Kidney epithelial cell (primary cell): ENCODE data around the gene C1QTNF1. TPM values are rescaled to one million over a fixed set of nuclear protein-coding genes. Genes with fewer than 3 reads are reported as not detected.
A peak's percentile ranks its signal among the peaks of the same experiment; 100 is the strongest.

Experiments
- DNase-seq: peaks from one replicate; pipeline ENCODE4 v3.0.0-alpha.2; 2010; ENCODE audit warnings: low read depth
- H3K27me3 ChIP-seq: 2 replicates; pipeline ENCODE4 v1.6.0; 2011; ENCODE audit warnings: low read length; ENCODE audit not compliant: control insufficient read depth, insufficient read depth
- H3K36me3 ChIP-seq: 2 replicates; pipeline ENCODE4 v1.5.1; 2011; ENCODE audit warnings: low read length; ENCODE audit not compliant: control insufficient read depth, insufficient read depth
- H3K4me3 ChIP-seq: 2 replicates; pipeline ENCODE4 v1.5.1; 2011; ENCODE audit warnings: low read depth, mild to moderate bottlenecking, control low read depth, low read length
- total RNA-seq: library from RNA; depleted of rRNA; stranded (reverse); fragments of >200 nt; gene quantifications from 2 replicates; pipeline ENCODE4 v1.2.3, GENCODE V29; 2015
- TF ChIP-seq, protein P1 (sequence below): IDR thresholded peaks from 2 replicates; pipeline ENCODE4 v1.5.1; 2011; ENCODE audit warnings: mild to moderate bottlenecking, moderate library complexity, low read length, control low read depth, inconsistent platforms; ENCODE audit not compliant: insufficient read depth, poor library complexity, severe bottlenecking

Gene C1QTNF1
- total RNA-seq, 1 donor from 2014 or later, result 4.6 TPM

DNA sequence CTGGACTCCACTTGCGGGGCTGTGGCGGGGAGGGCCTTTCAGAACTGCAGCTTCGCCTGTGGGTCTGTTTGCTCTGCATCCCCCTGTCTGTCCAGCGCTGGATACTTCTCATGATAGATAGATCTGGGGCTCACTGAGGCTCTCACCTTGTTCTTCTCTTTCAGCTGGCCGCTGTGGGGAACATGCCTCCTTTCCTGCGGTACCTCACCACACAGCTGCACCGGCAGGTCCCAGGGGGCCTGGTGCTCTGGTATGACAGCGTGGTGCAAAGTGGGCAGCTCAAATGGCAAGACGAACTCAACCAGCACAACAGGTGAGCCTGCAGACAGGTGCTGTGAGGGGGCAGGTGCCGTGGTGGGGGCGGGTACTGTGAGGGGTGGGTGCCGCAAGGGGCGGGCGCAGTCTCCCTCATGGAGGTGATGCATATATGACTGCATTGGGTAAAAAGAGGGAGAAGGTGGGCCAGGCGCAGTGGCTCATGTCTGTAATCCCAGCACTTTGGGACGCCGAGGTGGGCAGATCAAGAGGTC lies 56.9 kb downstream of the C1QTNF1 start:
- H3K36me3 ChIP-seq, result no peaks in the 10 kb centered on the region
- TF ChIP-seq, protein P1, sequence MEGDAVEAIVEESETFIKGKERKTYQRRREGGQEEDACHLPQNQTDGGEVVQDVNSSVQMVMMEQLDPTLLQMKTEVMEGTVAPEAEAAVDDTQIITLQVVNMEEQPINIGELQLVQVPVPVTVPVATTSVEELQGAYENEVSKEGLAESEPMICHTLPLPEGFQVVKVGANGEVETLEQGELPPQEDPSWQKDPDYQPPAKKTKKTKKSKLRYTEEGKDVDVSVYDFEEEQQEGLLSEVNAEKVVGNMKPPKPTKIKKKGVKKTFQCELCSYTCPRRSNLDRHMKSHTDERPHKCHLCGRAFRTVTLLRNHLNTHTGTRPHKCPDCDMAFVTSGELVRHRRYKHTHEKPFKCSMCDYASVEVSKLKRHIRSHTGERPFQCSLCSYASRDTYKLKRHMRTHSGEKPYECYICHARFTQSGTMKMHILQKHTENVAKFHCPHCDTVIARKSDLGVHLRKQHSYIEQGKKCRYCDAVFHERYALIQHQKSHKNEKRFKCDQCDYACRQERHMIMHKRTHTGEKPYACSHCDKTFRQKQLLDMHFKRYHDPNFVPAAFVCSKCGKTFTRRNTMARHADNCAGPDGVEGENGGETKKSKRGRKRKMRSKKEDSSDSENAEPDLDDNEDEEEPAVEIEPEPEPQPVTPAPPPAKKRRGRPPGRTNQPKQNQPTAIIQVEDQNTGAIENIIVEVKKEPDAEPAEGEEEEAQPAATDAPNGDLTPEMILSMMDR, result no peak
- H3K27me3 ChIP-seq, result no peaks in the 10 kb centered on the region
- DNase-seq, result no peak
- H3K4me3 ChIP-seq, result no peak overlapping the region

DNA sequence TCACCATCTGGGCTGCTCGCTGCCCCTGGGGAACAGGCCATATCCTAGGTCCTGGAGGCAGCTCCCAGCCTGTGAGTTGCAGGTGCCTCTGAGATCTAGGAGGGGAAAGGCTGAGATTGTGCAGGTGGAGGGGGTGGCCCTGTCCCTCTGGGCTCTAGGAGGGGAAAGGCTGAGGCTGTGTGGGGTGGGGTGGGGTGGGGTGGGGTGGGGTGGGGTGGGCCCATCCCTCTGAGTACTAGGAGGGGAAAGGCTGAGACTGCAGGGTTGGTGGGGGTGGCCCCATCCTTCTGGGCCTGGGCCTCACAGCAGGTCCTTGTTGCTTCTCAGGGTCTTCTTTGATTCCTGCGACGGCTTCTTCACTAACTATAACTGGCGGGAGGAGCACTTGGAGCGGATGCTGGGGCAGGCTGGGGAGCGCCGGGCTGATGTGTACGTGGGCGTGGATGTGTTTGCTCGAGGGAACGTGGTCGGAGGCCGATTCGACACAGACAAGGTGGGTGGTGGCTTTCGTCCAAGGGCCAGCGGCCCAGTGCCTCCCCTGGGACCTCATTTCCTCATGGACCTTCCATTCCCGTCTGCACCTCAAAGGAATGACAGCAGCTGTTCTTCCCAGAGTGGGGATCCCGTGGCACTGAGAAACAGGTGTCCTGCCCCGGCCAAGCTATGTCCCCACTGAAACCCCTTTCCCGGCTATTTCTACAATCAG lies 57.8 kb downstream of the C1QTNF1 start:
- Histone ChIP-seq H3K27me3 (no peaks in the 10 kb centered on the region), H3K4me3 (no peak overlapping the region), H3K36me3 (no peaks in the 10 kb centered on the region)
- DNase-seq, result no peak
- TF ChIP-seq, protein P1, result no peak

DNA sequence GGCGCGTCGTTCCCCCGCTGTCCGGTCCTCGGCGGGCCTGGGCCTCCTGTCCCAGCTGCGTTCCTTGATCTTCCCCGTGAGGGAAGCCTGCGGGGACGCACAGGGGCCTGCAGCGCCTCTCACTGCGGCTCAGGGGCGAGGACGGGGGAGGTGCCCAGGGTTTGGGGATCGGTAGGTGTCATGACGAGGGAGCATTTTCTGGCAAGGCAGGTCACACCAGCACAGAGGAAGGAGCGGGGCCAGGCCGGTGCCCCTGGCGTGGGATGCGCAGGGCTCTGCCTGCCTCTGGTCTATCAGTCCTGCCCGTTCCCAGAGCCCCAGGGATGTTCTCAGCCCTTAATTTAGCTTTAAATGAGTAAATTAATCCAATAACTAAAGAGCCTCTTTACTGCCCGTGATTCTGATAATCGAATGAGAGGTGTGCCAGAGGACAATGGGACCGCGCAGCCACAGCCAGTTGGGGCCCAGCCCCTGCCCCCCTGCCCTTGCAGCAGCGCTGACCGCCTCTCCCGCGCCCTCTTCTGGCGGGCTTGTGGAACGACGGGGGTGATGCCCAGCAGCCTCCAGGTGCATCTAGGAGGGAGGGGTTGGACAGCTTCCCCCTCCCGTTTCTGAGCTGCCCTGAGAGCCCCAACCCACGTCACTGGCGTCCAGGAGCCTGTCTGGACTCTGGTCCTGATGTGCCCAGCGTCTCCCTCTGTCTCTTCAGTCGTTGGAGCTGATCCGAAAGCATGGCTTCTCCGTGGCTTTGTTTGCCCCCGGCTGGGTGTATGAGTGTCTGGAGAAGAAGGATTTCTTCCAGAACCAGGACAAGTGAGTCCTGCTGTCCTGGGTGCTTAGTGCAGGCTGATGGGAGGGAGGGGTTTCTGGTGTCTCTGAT lies 58.6 kb downstream of the C1QTNF1 start:
- no peak for DNase-seq

DNA sequence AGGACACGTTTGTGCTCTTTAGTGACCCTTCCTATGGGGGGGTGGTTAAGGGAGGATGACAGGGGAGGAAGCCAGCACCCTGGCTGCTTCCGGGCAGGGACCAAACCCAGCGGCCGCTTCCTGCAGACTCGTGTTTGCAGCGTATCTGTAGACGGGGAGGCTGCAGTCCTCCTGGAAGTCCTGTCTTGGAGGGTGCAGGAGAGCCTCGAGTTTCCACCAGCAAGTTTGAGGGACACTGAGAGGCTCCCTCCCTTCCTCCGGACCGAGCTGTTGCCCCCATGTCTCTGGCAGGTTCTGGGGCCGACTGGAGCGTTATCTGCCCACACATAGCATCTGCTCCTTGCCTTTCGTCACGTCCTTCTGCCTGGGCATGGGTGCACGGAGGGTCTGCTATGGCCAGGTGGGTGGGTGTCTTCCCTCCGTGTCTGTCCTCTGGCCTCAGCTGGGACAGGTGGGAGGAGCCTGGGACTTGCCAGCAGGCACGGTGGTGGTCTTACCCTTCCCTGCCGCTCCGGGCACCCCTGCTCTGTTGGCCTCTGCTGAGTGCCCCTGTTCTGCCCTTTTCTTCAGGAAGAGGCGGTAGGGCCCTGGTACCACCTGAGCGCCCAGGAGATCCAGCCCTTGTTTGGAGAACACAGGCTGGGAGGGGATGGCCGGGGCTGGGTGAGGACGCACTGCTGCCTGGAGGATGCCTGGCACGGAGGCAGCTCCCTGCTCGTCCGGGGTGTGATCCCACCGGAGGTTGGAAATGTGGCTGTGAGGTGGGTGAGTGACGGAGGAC lies 59.4 kb downstream of the C1QTNF1 start:
- H3K36me3 ChIP-seq, result no peaks in the 10 kb centered on the region

More for the DNA sequence above, 58.6 kb downstream of the C1QTNF1 start:
- H3K36me3 ChIP-seq, result no peaks in the 10 kb centered on the region
- TF ChIP-seq, protein P1, result peak; percentile 90
- H3K27me3 ChIP-seq, result no peaks in the 10 kb centered on the region
- no peak overlapping the region for H3K4me3 ChIP-seq

DNA sequence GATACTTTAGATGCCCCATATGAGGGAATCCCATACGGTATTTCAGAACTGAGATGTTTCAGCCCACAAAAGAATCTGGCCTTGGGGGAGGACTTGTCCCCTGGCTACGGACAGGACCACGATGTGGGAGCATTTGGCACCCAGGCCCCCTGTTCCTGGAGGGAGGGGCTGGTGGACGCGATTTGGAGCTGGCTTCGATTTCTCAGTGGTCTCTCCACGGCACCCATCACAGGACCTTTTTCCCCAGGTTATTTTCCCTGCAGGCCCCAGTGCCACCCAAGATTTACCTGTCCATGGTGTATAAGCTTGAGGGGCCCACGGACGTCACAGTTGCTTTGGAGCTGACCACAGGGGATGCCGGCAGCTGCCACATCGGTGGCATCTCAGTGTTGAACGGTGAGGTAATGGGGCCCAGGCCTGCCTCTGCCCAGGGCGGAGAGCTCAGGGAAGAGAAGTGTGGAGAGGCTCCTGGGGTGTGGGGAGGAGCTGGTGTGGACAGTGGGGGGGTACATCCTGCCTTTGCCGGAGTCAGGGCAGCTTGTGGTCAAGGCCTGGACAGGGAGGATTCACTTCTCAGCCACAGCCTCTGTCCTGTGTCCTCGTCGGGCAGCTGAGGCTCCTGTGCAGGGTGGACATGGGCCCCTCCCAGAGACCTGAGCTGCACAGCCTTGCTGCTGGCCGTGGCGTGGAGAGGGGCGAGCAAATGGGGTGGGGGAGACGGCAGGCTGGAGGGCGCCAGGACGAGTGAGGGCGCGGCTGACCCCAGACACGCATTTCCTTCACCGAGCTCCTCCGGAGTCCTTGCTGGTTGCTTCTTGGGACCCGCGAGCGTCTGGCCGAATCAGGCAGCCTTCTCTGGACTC lies 60.6 kb downstream of the C1QTNF1 start:
- Histone ChIP-seq H3K36me3 (no peaks in the 10 kb centered on the region), H3K4me3 (no peak overlapping the region), H3K27me3 (peaks cover 17% of the 10 kb centered on the region)
- no peak for DNase-seq
- TF ChIP-seq, protein P1, result no peak

More for the DNA sequence above, 59.4 kb downstream of the C1QTNF1 start:
- DNase-seq, result no peak
- no peak overlapping the region for H3K4me3 ChIP-seq
- peaks cover 7% of the 10 kb centered on the region for H3K27me3 ChIP-seq
- TF ChIP-seq, protein P1, result no peak
